MM.1S (cell line): Measurements from ENCODE around the gene TIMM8B.

ENCODE experiments used
- DNase-seq: peaks from one replicate; pipeline ENCODE4 v3.0.0-alpha.2; 2015
- H2AFZ ChIP-seq: fragments of 300-600 bp; sonication (generic); 2 replicates; pipeline ENCODE4 v1.6.0; 2016; ENCODE audit warnings: antibody characterized with exemption, low read length
- H3F3A ChIP-seq: fragments of 300-600 bp; sonication (generic); 2 replicates; pipeline ENCODE4 v1.6.1; 2016; ENCODE audit warnings: mild to moderate bottlenecking, antibody characterized with exemption, low read length, moderate library complexity, mixed read lengths; ENCODE audit not compliant: insufficient read depth
- H3K27ac ChIP-seq: fragments of 300-600 bp; sonication (generic); 2 replicates; pipeline ENCODE4 v1.5.1; 2016; ENCODE audit warnings: mild to moderate bottlenecking, low read length
- H3K27me3 ChIP-seq: fragments of 300-600 bp; sonication (generic); replicated peaks from 2 replicates; pipeline ENCODE4 v1.6.0; 2016; ENCODE audit warnings: low read length; ENCODE audit not compliant: insufficient read depth
- H3K36me3 ChIP-seq: fragments of 300-600 bp; sonication (generic); replicated peaks from 2 replicates; pipeline ENCODE4 v1.6.1; 2016; ENCODE audit warnings: mild to moderate bottlenecking, low read length, mixed read lengths; ENCODE audit not compliant: insufficient read depth
- H3K4me1 ChIP-seq: fragments of 300-600 bp; sonication (generic); 2 replicates; pipeline ENCODE4 v1.6.1; 2016; ENCODE audit warnings: low read length, mixed read lengths
- H3K4me2 ChIP-seq: fragments of 300-600 bp; sonication (generic); 2 replicates; pipeline ENCODE4 v1.6.0; 2016; ENCODE audit warnings: low read depth, low read length
- H3K4me3 ChIP-seq: fragments of 300-600 bp; sonication (generic); 2 replicates; pipeline ENCODE4 v1.5.1; 2016; ENCODE audit warnings: low read length, mixed read lengths
- H3K79me2 ChIP-seq: fragments of 300-600 bp; sonication (generic); 2 replicates; pipeline ENCODE4 v1.6.1; 2016; ENCODE audit warnings: mixed run types, low read length, mixed read lengths
- H3K9ac ChIP-seq: fragments of 300-600 bp; sonication (generic); 2 replicates; pipeline ENCODE4 v1.6.1; 2016; ENCODE audit warnings: low read length, mixed read lengths
- H3K9me2 ChIP-seq: fragments of 300-600 bp; sonication (generic); replicated peaks from 2 replicates; pipeline ENCODE4 v1.6.1; 2016; ENCODE audit warnings: mild to moderate bottlenecking, low read length, mixed read lengths; ENCODE audit not compliant: insufficient read depth
- H3K9me3 ChIP-seq: fragments of 300-600 bp; sonication (generic); replicated peaks from 2 replicates; pipeline ENCODE4 v1.6.1; 2016; ENCODE audit warnings: mild to moderate bottlenecking, low read length, mixed read lengths; ENCODE audit not compliant: insufficient read depth
- H4K20me1 ChIP-seq: fragments of 300-600 bp; sonication (generic); 2 replicates; pipeline ENCODE4 v1.6.1; 2016; ENCODE audit warnings: mild to moderate bottlenecking, low read length, moderate library complexity, mixed read lengths; ENCODE audit not compliant: insufficient read depth
- CTCF ChIP-seq: fragments of 300-600 bp; sonication (generic); IDR thresholded peaks from 2 replicates; pipeline ENCODE4 v1.5.1; 2016; ENCODE audit warnings: antibody characterized with exemption, low read length, mixed read lengths
- EZH2 ChIP-seq: fragments of 300-600 bp; sonication (generic); optimal IDR thresholded peaks from 2 replicates; pipeline ENCODE3; 2017; ENCODE audit warnings: low read depth, mild to moderate bottlenecking, antibody characterized with exemption, low read length, mixed read lengths
- EZH2phosphoT487 ChIP-seq: fragments of 300-600 bp; sonication (generic); IDR thresholded peaks from 2 replicates; pipeline ENCODE4 v1.6.1; 2018; ENCODE audit warnings: antibody characterized with exemption, low read length

Gene TIMM8B

GRCh38 chr11:112129656-112130055, 43.1 kb upstream of the TIMM8B start:
- DNase-seq = no peak
- Histone ChIP-seq H3F3A (peaks cover 19% of the 10 kb centered on the region; the same call in 1 of the 2 replicates), H2AFZ (no peak overlapping the region), H3K79me2 (no peaks in the 10 kb centered on the region), H3K4me2 (no peak overlapping the region), H3K27ac (no peak overlapping the region), H4K20me1 (no peaks in the 10 kb centered on the region), H3K4me1 (peaks cover 23% of the 10 kb centered on the region), H3K9me3 (no peaks in the 10 kb centered on the region), H3K9ac (no peak overlapping the region), H3K27me3 (no peaks in the 10 kb centered on the region), H3K9me2 (no peaks in the 10 kb centered on the region), H3K4me3 (no peak overlapping the region), H3K36me3 (no peaks in the 10 kb centered on the region)
- no peak for TF ChIP-seq EZH2
- no peak for TF ChIP-seq CTCF
- no peak for TF ChIP-seq EZH2phosphoT487

GRCh38 chr11:112128483-112129121, 42.0 kb upstream of the TIMM8B start:
- Histone ChIP-seq H4K20me1 (no peaks in the 10 kb centered on the region), H3K79me2 (no peaks in the 10 kb centered on the region), H2AFZ (no peak overlapping the region), H3K27ac (no peak overlapping the region), H3K9me2 (no peaks in the 10 kb centered on the region), H3K4me1 (peaks cover 23% of the 10 kb centered on the region), H3F3A (peaks cover 19% of the 10 kb centered on the region; the same call in 1 of the 2 replicates), H3K4me3 (no peak overlapping the region), H3K9ac (no peak overlapping the region), H3K27me3 (no peaks in the 10 kb centered on the region), H3K9me3 (no peaks in the 10 kb centered on the region), H3K4me2 (no peak overlapping the region), H3K36me3 (no peaks in the 10 kb centered on the region)
- no peak for TF ChIP-seq CTCF
- no peak for TF ChIP-seq EZH2
- no peak for TF ChIP-seq EZH2phosphoT487
- DNase-seq = no peak

- H2AFZ ChIP-seq = no peak overlapping the region
- no peaks in the 10 kb centered on the region for H3K27me3 ChIP-seq
- no peak overlapping the region for H3K27ac ChIP-seq
Observed at GRCh38 chr11:112127056-112127455, 40.5 kb upstream of the TIMM8B start.

More at GRCh38 chr11:112127056-112127455, 40.5 kb upstream of the TIMM8B start:
- peaks cover 8% of the 10 kb centered on the region for H3K4me1 ChIP-seq
- no peaks in the 10 kb centered on the region for H3K36me3 ChIP-seq
- H3K4me2 ChIP-seq = no peak overlapping the region
- peaks cover 10% of the 10 kb centered on the region; the same call in 1 of the 2 replicates for H3F3A ChIP-seq
- H3K79me2 ChIP-seq = no peaks in the 10 kb centered on the region
- no peak for DNase-seq
- no peak overlapping the region for H3K9ac ChIP-seq
- no peaks in the 10 kb centered on the region for H3K9me3 ChIP-seq
- H3K4me3 ChIP-seq = no peak overlapping the region
- no peaks in the 10 kb centered on the region for H4K20me1 ChIP-seq
- TF ChIP-seq EZH2phosphoT487 (no peak), CTCF (no peak), EZH2 (no peak)
- H3K9me2 ChIP-seq = no peaks in the 10 kb centered on the region
